ENCODE data around the gene UNC5A. TPM values are rescaled to one million over a fixed set of nuclear protein-coding genes. Genes with fewer than 3 reads are reported as not detected.

Gene UNC5A
- total and polyA plus RNA-seq, 9 of the 15 experiments (the other 6 are each of a cell fraction or from before 2014, with no cell fraction given): not detected

DNA sequence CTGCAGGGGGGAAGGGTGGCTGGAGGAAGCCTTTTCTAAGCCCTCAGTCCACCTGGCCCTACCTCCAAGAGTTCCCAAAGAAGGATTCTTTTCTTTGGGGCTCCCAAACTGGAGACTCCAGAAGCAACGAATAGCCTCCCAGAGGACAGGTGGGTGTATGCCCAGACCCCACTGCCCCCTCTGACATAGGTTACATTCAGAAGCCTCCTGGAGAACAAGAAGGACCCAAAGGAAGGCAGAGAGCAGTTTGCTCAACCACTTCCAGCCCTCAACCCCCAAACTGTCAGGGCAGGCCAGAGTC, 78.5 kb downstream of the UNC5A start:
- BruUV-seq (replicated peaks): no TSS peak
- DNase-seq (ENCODE audit: extremely low read depth in 1 of 4, low spot score in 3 of 4) (no peak), ATAC-seq (no peak), FAIRE-seq (no peak)
- CTCF ChIA-PET (ENCODE audit: low intra/inter-chr PET ratio): no interaction called here
- Histone ChIP-seq H4K20me1 (replicated peaks; ENCODE audit: control insufficient read depth, insufficient read depth, low read length) (peaks cover 3% of the 10 kb centered on the region), H3K36me3 (ENCODE audit: control insufficient read depth, insufficient read depth, low read length) (no peaks in the 10 kb centered on the region), H3K4me3 (no peak overlapping the region), H2AFZ (ENCODE audit: low read depth, low read length) (no peak overlapping the region), H3K4me1 (replicated peaks in 1 of 2; ENCODE audit: control insufficient read depth in 2 of 2, insufficient read depth in 2 of 2, low read length in 2 of 2) (peaks cover 0 to 9% of the 10 kb centered on the region in 2 experiments; a peak in 1 of 5 replicates), H3K9me1 (ENCODE audit: control insufficient read depth, insufficient read depth, low read length) (peaks cover 3% of the 10 kb centered on the region), H3K4me2 (ENCODE audit: insufficient read depth, low read length) (no peak overlapping the region), H3K9ac (ENCODE audit: insufficient read depth in 1 of 2, low read depth in 2 of 2, low read length in 2 of 2) (no peak overlapping the region), H3K27me3 (ENCODE audit: control insufficient read depth in 2 of 2, insufficient read depth in 2 of 2, low read length in 2 of 2) (peaks cover 34 to 83% of the 10 kb centered on the region in 2 experiments; a peak in 4 of 5 replicates), H3K9me3 (replicated peaks; ENCODE audit: control insufficient read depth, insufficient read depth, low read depth, low read length) (no peaks in the 10 kb centered on the region), H3K27ac (ENCODE audit: extremely low read depth, low read depth, low read length) (no peak overlapping the region), H3K79me2 (ENCODE audit: control insufficient read depth, insufficient read depth, low read length) (no peaks in the 10 kb centered on the region)
- in situ Hi-C loops (cut with MboI): no loop called here
- WGBS (ENCODE audit: insufficient coverage, low coverage, missing lambda C conversion rate): 0% methylated on average over 1 of the region's 1 CpG
- intact Hi-C loops (cut with micrococcal nuclease): no loop called here
- POLR2A ChIA-PET: interaction anchor here (0.6 to 0.7 kb wide), 2 partner anchors 10 to 15 kb away, joined by 3 read pairs; partner anchors contain the start of gene HK3
- no peak for TF ChIP-seq MTA3 (IDR thresholded peaks at IDR 0.05; ENCODE audit: borderline replicate concordance)
- TF ChIP-seq MGA (IDR thresholded peaks at IDR 0.05): no peak
- TF ChIP-seq NEUROD1 (IDR thresholded peaks at IDR 0.05; ENCODE audit: borderline replicate concordance, low read depth, low read length, partially characterized antibody): no peak
